H1 (cell line): ENCODE measurements around the gene MAPK8. TPM values are rescaled to one million over a fixed set of nuclear protein-coding genes. Genes with fewer than 3 reads are reported as not detected.

Experiments used
- CTCF ChIA-PET: fragments of 300-600 bp; sonication (Branson Sonifier 250); formaldehyde crosslinking; loops from one replicate; lab custom pipeline; 2021; ENCODE audit not compliant: partially characterized antibody; lab: Charles Lee
- POLR2A ChIA-PET: fragments of 300-600 bp; sonication (Branson Sonifier 250); formaldehyde crosslinking; loops from one replicate; lab custom pipeline; 2021; ENCODE audit warnings: inconsistent platforms; ENCODE audit not compliant: partially characterized antibody; lab: Charles Lee
- DNase-seq, 2 experiments: peaks; one replicate each; pipeline versions ENCODE4 v3.0.0 to v3.0.0-alpha.2; 2010 to 2022; ENCODE audit warnings: low spot score in 2 of 2, low read depth in 1 of 2, mixed read lengths in 1 of 2
- FAIRE-seq: peaks from 2 replicates; lab custom pipeline; 2011; peaks lifted over from hg19 to GRCh38; lab: Jason Lieb, UNC
- H2AFZ ChIP-seq: 2 replicates; pipeline ENCODE4 v1.8.1; 2012; ENCODE audit warnings: low read length, inconsistent platforms
- H2AK5ac ChIP-seq: 2 replicates; pipeline ENCODE4 v1.6.1; 2013; ENCODE audit warnings: low read depth, low read length
- H2BK120ac ChIP-seq: replicated peaks from 2 replicates; pipeline ENCODE3; 2013; ENCODE audit warnings: low read depth, low read length, inconsistent platforms
- H2BK12ac ChIP-seq: 2 replicates; pipeline ENCODE4 v1.6.1; 2013; ENCODE audit warnings: low read depth, low read length
- H2BK15ac ChIP-seq: 2 replicates; pipeline ENCODE4 v1.6.1; 2013; ENCODE audit warnings: low read length
- H2BK20ac ChIP-seq: 2 replicates; pipeline ENCODE4 v1.6.1; 2013; ENCODE audit warnings: low read length
- H2BK5ac ChIP-seq: 2 replicates; pipeline ENCODE4 v1.6.1; 2013; ENCODE audit warnings: low read depth, low read length
- H3K14ac ChIP-seq: 2 replicates; pipeline ENCODE4 v1.6.1; 2013; ENCODE audit warnings: inconsistent platforms; ENCODE audit not compliant: insufficient read length
- H3K18ac ChIP-seq: 2 replicates; pipeline ENCODE4 v1.6.1; 2013; ENCODE audit warnings: low read length; ENCODE audit errors: extremely low read depth
- H3K23ac ChIP-seq: 2 replicates; pipeline ENCODE4 v1.6.1; 2013; ENCODE audit warnings: inconsistent platforms; ENCODE audit not compliant: insufficient read length
- H3K23me2 ChIP-seq: 2 replicates; pipeline ENCODE4 v1.6.1; 2013; ENCODE audit warnings: low read depth, low read length
- H3K27ac ChIP-seq: 2 replicates; pipeline ENCODE4 v1.6.1; 2011; ENCODE audit warnings: low read depth, low read length, inconsistent platforms
- H3K27me3 ChIP-seq, 4 experiments: replicated peaks in 1 of 4; 1 replicate in 1 of 4; 2 replicates in 3 of 4; pipeline versions ENCODE4 v1.6.1 to v1.8.1; 2011 to 2013; ENCODE audit warnings: low read length in 3 of 4, mild to moderate bottlenecking in 3 of 4, inconsistent platforms in 2 of 4, mixed read lengths in 2 of 4, moderate library complexity in 1 of 4; ENCODE audit not compliant: control insufficient read depth in 3 of 4, insufficient read depth in 3 of 4; ENCODE audit errors: extremely low read depth in 1 of 4
- H3K36me3 ChIP-seq, 4 experiments: 2 replicates each; pipeline versions ENCODE4 v1.6.1 to v1.8.1; 2011 to 2013; ENCODE audit warnings: mild to moderate bottlenecking in 4 of 4, low read length in 3 of 4, moderate library complexity in 2 of 4, control low read depth in 1 of 4, inconsistent platforms in 1 of 4; ENCODE audit not compliant: insufficient read depth in 4 of 4, control insufficient read depth in 2 of 4
- H3K4ac ChIP-seq: replicated peaks from 2 replicates; pipeline ENCODE3; 2013; ENCODE audit warnings: low read length, low read depth, mixed read lengths, inconsistent platforms; ENCODE audit not compliant: insufficient read length
- H3K4me1 ChIP-seq, 4 experiments: replicated peaks in 1 of 4; 1 replicate in 1 of 4; 2 replicates in 3 of 4; pipeline versions ENCODE4 v1.6.1 to v1.8.1; 2011 to 2013; ENCODE audit warnings: low read length in 3 of 4, inconsistent platforms in 2 of 4, mixed read lengths in 1 of 4; ENCODE audit not compliant: insufficient read depth in 4 of 4, control insufficient read depth in 3 of 4
- H3K4me2 ChIP-seq, 2 experiments: 2 replicates each; pipeline versions ENCODE4 v1.6.1 to v1.8.1; 2011 to 2013; ENCODE audit warnings: low read depth in 2 of 2, low read length in 2 of 2, control low read depth in 1 of 2, inconsistent platforms in 1 of 2, mild to moderate bottlenecking in 1 of 2; ENCODE audit not compliant: insufficient read depth in 1 of 2
- H3K4me3 ChIP-seq, 4 experiments: fragments of 200-600, 300-600 bp in 1 of 4; sonication (generic), shearing (Covaris generic), sonication (Bioruptor Twin) in 1 of 4; 2 replicates each; pipeline versions ENCODE4 v1.5.1 to v1.8.1; 2011 to 2016; ENCODE audit warnings: low read length in 4 of 4, low read depth in 3 of 4, control low read depth in 2 of 4, inconsistent platforms in 2 of 4, mild to moderate bottlenecking in 2 of 4, mixed read lengths in 1 of 4, moderate library complexity in 1 of 4; ENCODE audit not compliant: insufficient read depth in 2 of 4; ENCODE audit errors: extremely low read depth in 1 of 4
- H3K56ac ChIP-seq: replicated peaks from 2 replicates; pipeline ENCODE3; 2013; ENCODE audit warnings: low read depth, mild to moderate bottlenecking, mixed read lengths, low read length, inconsistent platforms; ENCODE audit not compliant: insufficient read length
- H3K79me1 ChIP-seq: 2 replicates; pipeline ENCODE4 v1.6.1; 2013; ENCODE audit warnings: low read depth, low read length, control low read depth
- H3K79me2 ChIP-seq, 2 experiments: 2 replicates each; pipeline versions ENCODE4 v1.6.1 to v1.8.1; 2012 to 2013; ENCODE audit warnings: low read length in 2 of 2, mild to moderate bottlenecking in 2 of 2, inconsistent platforms in 1 of 2; ENCODE audit not compliant: insufficient read depth in 2 of 2, control insufficient read depth in 1 of 2
- H3K9ac ChIP-seq, 4 experiments: replicated peaks in 1 of 4; 1 replicate in 1 of 4; 2 replicates in 3 of 4; pipeline versions ENCODE4 v1.6.1 to v1.8.1; 2011 to 2013; ENCODE audit warnings: low read depth in 3 of 4, low read length in 3 of 4, control low read depth in 2 of 4, mild to moderate bottlenecking in 2 of 4, moderate library complexity in 2 of 4, inconsistent platforms in 1 of 4; ENCODE audit errors: extremely low read depth in 1 of 4
- H3K9me3 ChIP-seq, 2 experiments: 2 replicates each; pipeline versions ENCODE4 v1.6.1 to v1.8.1; 2012 to 2013; ENCODE audit warnings: mild to moderate bottlenecking in 2 of 2, moderate library complexity in 2 of 2, control low read depth in 1 of 2, inconsistent platforms in 1 of 2, low read depth in 1 of 2, low read length in 1 of 2, mixed read lengths in 1 of 2; ENCODE audit not compliant: insufficient read depth in 2 of 2
- H4K20me1 ChIP-seq, 2 experiments: replicated peaks in 1 of 2; 2 replicates each; pipeline versions ENCODE3 to v1.8.1; 2011 to 2013; ENCODE audit warnings: inconsistent platforms in 2 of 2, low read length in 2 of 2, mild to moderate bottlenecking in 1 of 2; ENCODE audit not compliant: insufficient read depth in 2 of 2, control insufficient read depth in 1 of 2
- H4K5ac ChIP-seq: 2 replicates; pipeline ENCODE4 v1.6.1; 2013; ENCODE audit warnings: low read length, low read depth, mixed read lengths, inconsistent platforms; ENCODE audit not compliant: insufficient read length
- H4K8ac ChIP-seq: 2 replicates; pipeline ENCODE4 v1.8.0; 2013; ENCODE audit warnings: mild to moderate bottlenecking, moderate library complexity, low read length, inconsistent platforms; ENCODE audit not compliant: insufficient read depth; ENCODE audit errors: extremely low read depth
- H4K91ac ChIP-seq: replicated peaks from 2 replicates; pipeline ENCODE3; 2013; ENCODE audit warnings: low read length, mixed read lengths, inconsistent platforms; ENCODE audit not compliant: insufficient read length
- BCL11A ChIP-seq, 2 experiments: IDR thresholded peaks; one replicate each; pipeline ENCODE4 v1.6.1; 2011; ENCODE audit warnings: low read depth in 2 of 2, low read length in 2 of 2, mild to moderate bottlenecking in 2 of 2
- CEBPB ChIP-seq: IDR thresholded peaks from 2 replicates; pipeline ENCODE4 v1.6.1; 2012; ENCODE audit warnings: low read depth, low read length
- GTF2F1 ChIP-seq: IDR thresholded peaks from 2 replicates; pipeline ENCODE4 v1.6.1; 2012; ENCODE audit warnings: low read depth, low read length, improper control_type of control experiment, borderline replicate concordance
- RNF2 ChIP-seq: fragments of 200-900, 300-1000 bp; sonication (generic); IDR thresholded peaks from 2 replicates; pipeline ENCODE4 v1.7.1; 2016; ENCODE audit warnings: borderline replicate concordance, low read depth, mild to moderate bottlenecking, antibody characterized with exemption, low read length; ENCODE audit not compliant: poor library complexity, severe bottlenecking; ENCODE audit errors: missing control alignments
- TEAD4 ChIP-seq: IDR thresholded peaks from 2 replicates; pipeline ENCODE4 v1.6.1; 2012; ENCODE audit warnings: low read depth, low read length, inconsistent platforms, mixed read lengths
- WGBS, 2 experiments: shearing (Covaris generic) in 1 of 2; methylation state at CpG; one replicate each; pipeline versions ENCODE4 v1.1.6 to v1.1.7; 2013 to 2015; ENCODE audit warnings: low lambda C conversion rate in 2 of 2, mixed read lengths in 2 of 2, inconsistent platforms in 1 of 2, low coverage in 1 of 2, missing lambda C conversion rate in 1 of 2; ENCODE audit not compliant: insufficient replicate concordance in 2 of 2, insufficient coverage in 1 of 2, insufficient read length in 1 of 2; ENCODE audit errors: extremely low coverage in 1 of 2, missing lambda C conversion rate in 1 of 2; 5-methylcytosine and 5-hydroxymethylcytosine counted together
- polyA plus RNA-seq, 7 experiments: library from polyadenylated mRNA; depleted of rRNA in 3 of 7; stranded (reverse) in 5 of 7; unstranded in 2 of 7; fragments of >200 nt in 5 of 7; fragments of 200-250 nt in 2 of 7; gene quantifications; 1 replicate in 5 of 7; 2 replicates in 1 of 7; 4 replicates in 1 of 7; pipeline versions ENCODE4 v1.2.1 to v1.2.3, GENCODE V29; 2011 to 2013; ENCODE audit warnings: missing spikeins in 2 of 7, mixed read lengths in 2 of 7
- total RNA-seq: library from RNA; stranded (reverse); fragmentation: NEBNext Ultra II Directional; extraction: Animal tissue kit (Norgen Biotek cat#: 25700); gene quantifications from 2 replicates; pipeline ENCODE4 v1.2.1, GENCODE V29; 2021

Gene MAPK8
- total and polyA plus RNA-seq, 2 of the 8 experiments (the other 6 are each of a cell fraction or from before 2014, with no cell fraction given): 23.3 to 71.3 TPM

- FAIRE-seq: no peak
Observed at GRCh38 chr10:48332166-48332870, 25.8 kb downstream of the MAPK8 start.

More at GRCh38 chr10:48332166-48332870, 25.8 kb downstream of the MAPK8 start:
- H2BK120ac ChIP-seq: no peak overlapping the region
- no peak overlapping the region for H3K4me2 ChIP-seq
- no peaks in the 10 kb centered on the region for H3K27me3 ChIP-seq
- no peak overlapping the region for H2BK5ac ChIP-seq
- H2AFZ ChIP-seq: no peak overlapping the region
- no peak overlapping the region for H2BK20ac ChIP-seq
- no peak for DNase-seq
- no peak overlapping the region for H4K8ac ChIP-seq
- H3K4me3 ChIP-seq: no peak overlapping the region
- H3K36me3 ChIP-seq: peaks cover 0 to 15% (median 0%) of the 10 kb centered on the region in 4 experiments; a peak in 3 of 8 replicates
- peaks cover 8% of the 10 kb centered on the region; the same call in 1 of the 2 replicates for H3K79me1 ChIP-seq
- no peak overlapping the region for H3K4ac ChIP-seq
- ChIA-PET POLR2A (interaction anchor here (1.3 kb wide), 1 partner anchor 11 kb away, joined by 3 read pairs; no protein-coding TSS in a partner anchor), CTCF (interaction anchor here (0.6 to 1.2 kb wide), 6 partner anchors 12 to 46 kb away, joined by 3 to 8 read pairs (median 3); no protein-coding TSS in a partner anchor)
- H2BK15ac ChIP-seq: no peak overlapping the region
- no peak overlapping the region for H2BK12ac ChIP-seq
- no peaks in the 10 kb centered on the region; a peak in 1 of 7 replicates for H3K4me1 ChIP-seq
- no peak overlapping the region for H4K5ac ChIP-seq
- no peak overlapping the region for H3K14ac ChIP-seq
- H3K27ac ChIP-seq: no peak overlapping the region
- H3K23ac ChIP-seq: no peak overlapping the region
- H3K23me2 ChIP-seq: no peaks in the 10 kb centered on the region
- H3K9me3 ChIP-seq: peaks cover 20 to 22% of the 10 kb centered on the region in 2 experiments
- peaks cover 0 to 72% of the 10 kb centered on the region in 2 experiments; a peak in 2 of 4 replicates for H3K79me2 ChIP-seq
- H3K18ac ChIP-seq: no peak overlapping the region
- TF ChIP-seq RNF2: no peak
- TF ChIP-seq TEAD4: no peak
- no peak for TF ChIP-seq BCL11A (IDR thresholded peaks at IDR 0.05; ENCODE audit: low read depth in 2 of 2, low read length in 2 of 2)
- no peak for TF ChIP-seq GTF2F1
- peak; percentile 49; the same call in 1 of the 2 replicates for TF ChIP-seq CEBPB
- no peak overlapping the region for H4K91ac ChIP-seq
- no peak overlapping the region for H3K56ac ChIP-seq
- peaks cover 0 to 4% of the 10 kb centered on the region in 2 experiments for H4K20me1 ChIP-seq
- H2AK5ac ChIP-seq: no peak overlapping the region
- no peak overlapping the region for H3K9ac ChIP-seq
- WGBS, 2 experiments: 93% methylated on average over 5 of the region's 5 CpGs; no CpG with 5 or more reads in 1 of the 2 experiments
